Measurements from ENCODE around the gene CFDP1.
A peak's percentile ranks its signal among the peaks of the same experiment; 100 is the strongest.

Gene CFDP1

DNA sequence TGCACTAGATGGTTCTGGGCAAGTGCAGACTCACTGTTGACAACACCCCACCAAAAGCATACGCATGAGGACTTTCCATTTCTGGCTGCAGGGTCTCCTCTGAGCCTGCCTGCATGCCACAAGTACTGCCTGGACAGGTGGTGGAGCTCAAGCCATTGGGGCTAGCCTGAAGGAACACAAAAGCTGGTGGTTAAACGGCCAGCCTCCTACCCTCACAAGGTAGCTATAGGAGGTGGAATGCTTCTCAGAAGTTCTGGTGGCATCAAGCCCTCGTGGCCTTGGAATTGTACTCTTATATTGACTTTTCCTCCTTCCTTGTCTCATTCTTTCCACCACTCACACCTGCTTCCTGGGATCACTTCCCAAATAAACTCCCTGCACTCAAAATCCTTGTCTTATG lies 125.3 kb downstream of the CFDP1 start:
- TF ChIP-seq, protein P1, sequence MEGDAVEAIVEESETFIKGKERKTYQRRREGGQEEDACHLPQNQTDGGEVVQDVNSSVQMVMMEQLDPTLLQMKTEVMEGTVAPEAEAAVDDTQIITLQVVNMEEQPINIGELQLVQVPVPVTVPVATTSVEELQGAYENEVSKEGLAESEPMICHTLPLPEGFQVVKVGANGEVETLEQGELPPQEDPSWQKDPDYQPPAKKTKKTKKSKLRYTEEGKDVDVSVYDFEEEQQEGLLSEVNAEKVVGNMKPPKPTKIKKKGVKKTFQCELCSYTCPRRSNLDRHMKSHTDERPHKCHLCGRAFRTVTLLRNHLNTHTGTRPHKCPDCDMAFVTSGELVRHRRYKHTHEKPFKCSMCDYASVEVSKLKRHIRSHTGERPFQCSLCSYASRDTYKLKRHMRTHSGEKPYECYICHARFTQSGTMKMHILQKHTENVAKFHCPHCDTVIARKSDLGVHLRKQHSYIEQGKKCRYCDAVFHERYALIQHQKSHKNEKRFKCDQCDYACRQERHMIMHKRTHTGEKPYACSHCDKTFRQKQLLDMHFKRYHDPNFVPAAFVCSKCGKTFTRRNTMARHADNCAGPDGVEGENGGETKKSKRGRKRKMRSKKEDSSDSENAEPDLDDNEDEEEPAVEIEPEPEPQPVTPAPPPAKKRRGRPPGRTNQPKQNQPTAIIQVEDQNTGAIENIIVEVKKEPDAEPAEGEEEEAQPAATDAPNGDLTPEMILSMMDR (IDR thresholded peaks at IDR 0.05; ENCODE audit: insufficient read depth, low read length), result no peak
- TF ChIP-seq GABPA (IDR thresholded peaks at IDR 0.05; ENCODE audit: low read depth), result no peak
- no peak for TF ChIP-seq POLR2AphosphoS5 (IDR thresholded peaks at IDR 0.05; ENCODE audit: low read depth)
- no peak for TF ChIP-seq REST (IDR thresholded peaks at IDR 0.05; ENCODE audit: insufficient replicate concordance, low read depth)
- TF ChIP-seq SPI1 (IDR thresholded peaks at IDR 0.05; ENCODE audit: borderline replicate concordance, low read depth), result no peak
- H3K4me3 ChIP-seq (replicated peaks; ENCODE audit: insufficient read depth, low read length), result no peak overlapping the region
- H3K27ac ChIP-seq (replicated peaks), result no peak overlapping the region
- DNase-seq (ENCODE audit: low read depth in 1 of 2, low spot score in 1 of 2), result no peak
- no peaks in the 10 kb centered on the region for H3K27me3 ChIP-seq (ENCODE audit: insufficient read depth, poor library complexity, severe bottlenecking)

DNA sequence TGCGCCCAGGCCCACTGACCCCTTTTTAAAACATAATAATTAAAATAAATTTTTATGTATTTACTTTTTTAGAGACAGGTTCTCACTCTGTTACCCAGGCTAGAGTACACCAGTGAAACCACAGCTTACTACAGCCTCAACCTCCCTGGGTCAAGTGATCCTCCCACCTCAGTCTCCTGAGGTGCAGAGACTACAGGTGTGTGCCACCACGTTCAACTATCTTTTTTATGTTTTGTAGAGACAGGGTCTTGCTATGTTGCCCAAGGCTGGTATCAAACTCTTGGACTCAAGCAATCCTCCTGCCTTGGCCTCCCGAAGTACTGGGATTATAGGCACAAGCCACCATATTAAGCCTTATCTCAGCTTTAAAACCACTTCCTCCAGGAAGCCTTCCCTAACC lies 125.8 kb downstream of the CFDP1 start:
- Histone ChIP-seq H3K27ac (replicated peaks) (no peak overlapping the region), H3K4me3 (replicated peaks; ENCODE audit: insufficient read depth, low read length) (no peak overlapping the region), H3K27me3 (ENCODE audit: insufficient read depth, poor library complexity, severe bottlenecking) (no peaks in the 10 kb centered on the region)
- TF ChIP-seq GABPA (IDR thresholded peaks at IDR 0.05; ENCODE audit: low read depth) (no peak), SPI1 (IDR thresholded peaks at IDR 0.05; ENCODE audit: borderline replicate concordance, low read depth) (no peak)
- DNase-seq (ENCODE audit: low read depth in 1 of 2, low spot score in 1 of 2), result no peak

DNA sequence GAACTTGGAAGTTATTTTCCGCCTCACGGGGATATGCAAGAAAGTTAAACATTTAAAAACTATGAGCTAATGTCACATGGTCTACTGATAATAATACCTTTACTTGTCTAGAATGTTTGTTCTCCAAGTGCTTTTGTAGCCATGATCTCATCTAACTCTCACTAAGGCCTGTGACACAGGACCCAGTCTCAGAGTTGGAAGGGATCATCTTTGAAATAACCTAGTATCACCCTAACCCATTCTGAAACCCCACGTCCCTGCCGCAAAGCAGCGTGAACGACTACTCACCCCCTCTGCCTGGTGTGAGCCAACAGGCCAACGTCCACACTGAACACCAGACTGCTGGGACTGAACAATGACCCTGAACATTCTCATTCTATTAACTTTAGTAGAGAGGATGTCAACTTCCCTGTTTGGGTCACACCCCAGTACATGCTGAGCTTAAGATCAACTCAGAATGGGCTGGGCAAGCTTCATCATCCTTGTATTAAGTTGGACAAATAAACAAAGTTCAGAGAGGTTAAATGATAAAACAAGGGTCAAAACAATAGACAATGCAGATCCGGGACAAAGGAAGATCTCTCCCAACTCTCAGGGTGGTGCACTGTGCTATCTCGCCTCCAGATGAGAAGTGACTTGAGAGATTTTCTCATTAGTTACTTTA lies 127.1 kb downstream of the CFDP1 start:
- DNase-seq (ENCODE audit: low read depth in 1 of 2, low spot score in 1 of 2), result no peak
- no peaks in the 10 kb centered on the region for H3K27me3 ChIP-seq (ENCODE audit: insufficient read depth, poor library complexity, severe bottlenecking)
- no peak overlapping the region for H3K4me3 ChIP-seq (replicated peaks; ENCODE audit: insufficient read depth, low read length)
- TF ChIP-seq SPI1 (IDR thresholded peaks at IDR 0.05; ENCODE audit: borderline replicate concordance, low read depth), result no peak
- TF ChIP-seq POLR2AphosphoS5 (IDR thresholded peaks at IDR 0.05; ENCODE audit: low read depth), result no peak
- no peak for TF ChIP-seq REST (IDR thresholded peaks at IDR 0.05; ENCODE audit: insufficient replicate concordance, low read depth)
- TF ChIP-seq GABPA (IDR thresholded peaks at IDR 0.05; ENCODE audit: low read depth), result no peak
- TF ChIP-seq, protein P1 (IDR thresholded peaks at IDR 0.05; ENCODE audit: insufficient read depth, low read length), result no peak
- H3K27ac ChIP-seq (replicated peaks), result no peak overlapping the region

- DNase-seq (ENCODE audit: low read depth in 1 of 2, low spot score in 1 of 2), result peak in 1 of 2 experiments; percentile 59
- Histone ChIP-seq H3K27ac (replicated peaks) (no peak overlapping the region), H3K27me3 (ENCODE audit: insufficient read depth, poor library complexity, severe bottlenecking) (no peaks in the 10 kb centered on the region), H3K4me3 (replicated peaks; ENCODE audit: insufficient read depth, low read length) (no peak overlapping the region)
- TF ChIP-seq, protein P1 (IDR thresholded peaks at IDR 0.05; ENCODE audit: insufficient read depth, low read length), result no peak
- TF ChIP-seq GABPA (IDR thresholded peaks at IDR 0.05; ENCODE audit: low read depth) (no peak), REST (IDR thresholded peaks at IDR 0.05; ENCODE audit: insufficient replicate concordance, low read depth) (no peak), POLR2AphosphoS5 (IDR thresholded peaks at IDR 0.05; ENCODE audit: low read depth) (no peak), SPI1 (IDR thresholded peaks at IDR 0.05; ENCODE audit: borderline replicate concordance, low read depth) (no peak)
Measured at GRCh38 chr16:75305364-75306098, 127.8 kb downstream of the CFDP1 start.
